Activated CD8-positive, alpha-beta memory T cell treated with anti-CD3 and anti-CD28 coated beads, Interleukin-2, amount 50 U/mL, for 48 hours (primary cell): Measurements from ENCODE around the gene DYNC1H1.

Source experiments
- DNase-seq: peaks from one replicate; pipeline ENCODE4 v3.0.0-alpha.2; 2020

Gene DYNC1H1

GRCh38 chr14:102005336-102005735 lies 41.0 kb downstream of the DYNC1H1 start:
- DNase-seq: no peak

GRCh38 chr14:102007916-102008418 lies 43.6 kb downstream of the DYNC1H1 start:
- no peak for DNase-seq

GRCh38 chr14:102008891-102009290 lies 44.5 kb downstream of the DYNC1H1 start:
- DNase-seq: no peak

GRCh38 chr14:102011631-102012030 lies 47.3 kb downstream of the DYNC1H1 start:
- no peak for DNase-seq

GRCh38 chr14:102012336-102012735 lies 48.0 kb downstream of the DYNC1H1 start:
- no peak for DNase-seq

GRCh38 chr14:102013669-102014200 lies 49.4 kb downstream of the DYNC1H1 start:
- DNase-seq: no peak

- no peak for DNase-seq
These were observed 50.8 kb downstream of the DYNC1H1 start for GRCh38 chr14:102015045-102015685.

GRCh38 chr14:102015771-102016170 lies 51.4 kb downstream of the DYNC1H1 start:
- DNase-seq: no peak

- DNase-seq: no peak
These were observed 52.2 kb downstream of the DYNC1H1 start for GRCh38 chr14:102016420-102017090.

GRCh38 chr14:102018251-102018650 lies 53.9 kb downstream of the DYNC1H1 start:
- DNase-seq: no peak

- no peak for DNase-seq
These were observed 54.7 kb downstream of the DYNC1H1 start for GRCh38 chr14:102019006-102019540.

- DNase-seq: peak; percentile 74
These were observed 55.9 kb downstream of the DYNC1H1 start for GRCh38 chr14:102020058-102020971.

- DNase-seq: no peak
These were observed 62.6 kb downstream of the DYNC1H1 start for GRCh38 chr14:102026934-102027333.

- DNase-seq: no peak
These were observed 63.6 kb downstream of the DYNC1H1 start for GRCh38 chr14:102027951-102028350.

GRCh38 chr14:102028733-102029132 lies 64.4 kb downstream of the DYNC1H1 start:
- DNase-seq: no peak

- no peak for DNase-seq
These were observed 65.6 kb downstream of the DYNC1H1 start for GRCh38 chr14:102029956-102030355.

- DNase-seq: no peak
These were observed 68.9 kb downstream of the DYNC1H1 start for GRCh38 chr14:102033241-102033640.

GRCh38 chr14:102034301-102034700 lies 69.9 kb downstream of the DYNC1H1 start:
- DNase-seq: no peak

GRCh38 chr14:102035914-102036313 lies 71.5 kb downstream of the DYNC1H1 start:
- no peak for DNase-seq

- DNase-seq: no peak
These were observed 73.3 kb downstream of the DYNC1H1 start for GRCh38 chr14:102037686-102038085.

GRCh38 chr14:102039157-102039556 lies 74.8 kb downstream of the DYNC1H1 start:
- DNase-seq: no peak

- no peak for DNase-seq
These were observed 75.8 kb downstream of the DYNC1H1 start for GRCh38 chr14:102040153-102040552.

- DNase-seq: no peak
These were observed 78.3 kb downstream of the DYNC1H1 start for GRCh38 chr14:102042699-102043098.
